Midbrain (tissue), 1 donor: ENCODE results near the gene CD200R1L.

Experiments
- DNase-seq: peaks from one replicate; lab custom pipeline; 2025; lab: John Stamatoyannopoulos, UW

CD200R1L gene

DNA sequence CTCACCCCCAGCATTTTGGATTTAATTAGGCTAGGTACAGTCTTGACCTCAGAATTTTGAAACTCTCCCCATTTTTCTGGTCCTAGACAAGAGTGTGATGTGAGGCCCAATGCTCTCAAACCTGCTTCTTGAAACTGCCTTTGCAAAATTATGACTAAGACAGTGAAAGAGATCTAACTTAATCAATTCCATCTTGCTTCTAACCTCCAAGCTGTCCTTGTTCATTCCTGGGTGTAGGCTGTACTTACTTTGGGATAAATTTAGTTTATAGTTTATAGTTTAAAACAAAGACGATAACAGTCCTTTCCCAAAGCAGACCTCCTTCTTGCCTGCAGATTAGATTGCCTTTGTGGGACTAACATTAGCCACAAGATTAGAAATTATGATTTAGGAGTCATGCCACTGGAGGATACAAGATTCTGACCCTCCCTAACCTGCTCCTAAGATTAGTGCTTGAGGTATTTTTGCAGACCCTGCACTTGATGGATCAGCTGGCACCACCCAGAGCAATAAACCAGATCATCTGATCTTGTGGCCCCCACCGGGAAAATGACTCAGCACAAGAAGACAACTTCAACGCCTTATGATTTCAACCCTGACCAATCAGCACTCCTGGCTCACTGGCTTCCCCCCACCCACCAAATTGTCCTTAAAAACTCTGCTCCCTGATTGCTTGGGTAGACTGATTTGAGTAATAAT, 59.6 kb downstream of the CD200R1L start:
- DNase-seq = no peak

DNA sequence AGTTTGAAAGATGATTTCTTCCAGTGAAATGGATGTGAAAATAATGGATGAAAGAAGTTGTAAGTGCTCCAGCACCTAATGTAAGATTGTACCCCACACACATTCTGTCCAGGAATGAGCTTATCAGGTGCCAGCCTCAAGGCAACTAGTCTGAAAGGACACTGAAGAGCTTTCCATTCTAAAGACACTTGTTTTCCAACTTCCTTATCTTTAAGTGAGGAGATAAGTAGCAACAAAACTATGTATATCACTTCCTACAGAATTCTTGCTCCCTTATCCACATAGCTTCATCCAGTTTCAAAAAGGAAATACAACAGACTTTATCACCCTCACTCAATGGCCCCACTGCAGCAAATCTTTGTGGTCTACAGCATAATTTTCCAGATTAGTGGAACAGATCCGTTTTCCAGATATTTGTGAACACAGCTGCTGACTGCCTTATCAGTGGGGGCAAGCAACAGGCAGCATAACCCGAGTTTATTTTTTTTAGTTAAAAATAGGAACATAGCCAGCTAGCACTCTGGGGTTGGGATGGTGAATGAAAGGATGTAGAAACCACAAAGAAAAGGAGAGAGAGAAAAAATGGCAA, 60.6 kb downstream of the CD200R1L start:
- no peak for DNase-seq

DNA sequence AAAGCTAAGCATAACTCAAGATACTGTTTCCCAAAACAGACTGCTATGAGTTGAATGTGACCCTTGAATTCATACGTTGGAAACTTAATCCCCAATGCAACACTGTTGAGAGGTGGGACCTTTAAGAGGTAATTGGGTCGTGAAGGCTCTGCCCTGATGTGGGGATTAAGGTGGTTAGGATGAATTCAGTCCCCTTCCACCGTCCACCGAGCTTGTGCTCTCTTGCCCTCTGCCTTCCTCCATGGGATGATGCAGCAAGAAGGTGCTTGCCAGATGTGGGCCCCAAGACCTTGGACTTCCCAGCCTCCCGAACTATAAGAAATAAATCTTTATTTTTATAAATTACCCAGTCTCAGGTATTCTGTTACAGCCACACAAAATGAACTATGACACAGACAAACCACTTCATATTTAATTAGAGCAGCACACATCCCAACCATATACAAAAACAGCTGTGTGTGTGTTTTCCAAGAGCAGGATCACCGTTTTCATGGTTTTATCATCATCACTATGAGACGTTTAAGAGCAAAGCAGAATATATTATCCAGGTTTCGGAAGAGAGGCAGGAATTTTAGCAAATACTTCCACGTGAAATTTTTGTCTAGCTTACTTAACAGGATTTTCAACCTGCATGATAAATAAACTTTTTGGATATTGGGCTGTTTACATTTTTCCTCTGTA, 61.2 kb downstream of the CD200R1L start:
- no peak for DNase-seq

GRCh38 chr3:112782491-112782890, 64.2 kb downstream of the CD200R1L start:
- DNase-seq = no peak

DNA sequence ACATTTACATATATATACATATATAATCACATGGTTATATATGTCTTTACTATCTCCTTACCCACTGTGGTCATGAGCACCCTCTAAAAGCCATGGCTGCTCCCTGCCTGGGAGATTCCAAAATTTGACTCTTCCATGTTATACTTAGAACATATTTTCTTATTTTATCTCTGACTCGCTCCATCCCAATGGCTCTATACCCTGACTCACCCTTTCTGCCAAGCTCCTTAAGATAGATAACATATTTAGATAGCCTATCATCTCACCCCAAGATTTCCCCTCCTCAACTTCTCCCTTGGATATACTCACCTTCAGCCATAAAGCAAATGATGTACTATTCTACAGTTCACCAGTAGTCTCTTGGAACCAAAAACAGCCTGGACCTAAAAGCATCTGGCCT, 65.1 kb downstream of the CD200R1L start:
- no peak for DNase-seq

DNA sequence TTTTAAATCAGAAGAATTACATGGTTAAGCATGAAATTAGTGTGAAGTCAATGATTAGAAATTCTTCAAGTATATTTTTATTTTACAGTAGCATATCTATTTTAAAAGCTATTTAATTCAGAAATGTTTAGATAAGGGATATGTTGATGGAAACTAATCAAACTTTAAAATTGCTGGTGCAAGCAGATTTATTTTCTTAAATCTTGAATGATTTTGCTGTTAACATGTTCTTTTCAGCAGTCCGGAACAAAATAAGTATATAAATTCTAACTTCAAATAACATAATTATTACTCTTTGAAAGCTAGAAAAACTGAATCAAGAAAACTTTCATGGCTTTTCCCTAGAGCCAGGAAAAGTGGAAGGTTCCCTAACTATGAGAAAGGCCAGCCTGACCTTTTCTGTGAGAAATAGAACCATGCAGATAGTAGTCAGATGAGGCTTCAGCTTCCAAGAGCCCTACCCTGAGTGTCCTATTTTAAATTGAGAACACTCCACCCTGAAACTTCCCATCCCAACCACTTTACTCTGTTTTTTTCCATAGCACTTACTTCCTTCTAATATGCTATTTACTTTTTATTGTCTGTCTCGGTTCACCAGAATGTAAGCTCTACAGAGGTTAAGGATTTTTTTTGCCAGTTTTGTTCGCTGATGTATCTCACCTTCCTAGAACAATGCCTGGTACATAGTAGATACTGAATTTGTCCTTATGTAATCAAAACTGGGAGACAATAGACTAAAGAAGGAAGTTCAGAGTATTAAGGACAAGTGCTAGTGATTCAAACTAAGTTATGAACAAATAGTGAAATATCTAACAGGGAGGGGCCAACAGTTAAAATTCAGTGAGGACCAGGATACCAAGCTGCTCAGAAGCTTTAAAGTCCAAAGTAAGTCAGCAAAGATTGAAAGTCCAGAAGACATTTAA, 66.8 kb downstream of the CD200R1L start:
- no peak for DNase-seq

DNA sequence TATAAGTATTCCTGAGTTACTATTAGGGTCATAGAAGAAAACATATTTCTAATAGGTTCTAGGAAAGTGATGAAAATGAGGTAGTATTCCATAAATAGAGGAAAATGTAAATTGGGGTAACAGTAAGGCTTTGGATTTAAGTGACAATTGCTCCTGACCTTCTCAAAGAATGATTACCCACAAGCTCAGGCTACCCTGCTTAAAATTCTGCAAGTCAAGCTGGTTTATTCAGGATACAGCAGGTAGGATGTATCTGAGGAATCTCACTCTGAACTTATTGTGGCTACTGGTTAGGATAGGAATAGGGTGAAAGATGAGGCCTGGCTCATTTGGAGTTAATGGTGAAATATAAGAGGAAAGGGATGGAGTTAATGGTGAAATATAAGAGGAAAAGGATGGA, 67.7 kb downstream of the CD200R1L start:
- no peak for DNase-seq

DNA sequence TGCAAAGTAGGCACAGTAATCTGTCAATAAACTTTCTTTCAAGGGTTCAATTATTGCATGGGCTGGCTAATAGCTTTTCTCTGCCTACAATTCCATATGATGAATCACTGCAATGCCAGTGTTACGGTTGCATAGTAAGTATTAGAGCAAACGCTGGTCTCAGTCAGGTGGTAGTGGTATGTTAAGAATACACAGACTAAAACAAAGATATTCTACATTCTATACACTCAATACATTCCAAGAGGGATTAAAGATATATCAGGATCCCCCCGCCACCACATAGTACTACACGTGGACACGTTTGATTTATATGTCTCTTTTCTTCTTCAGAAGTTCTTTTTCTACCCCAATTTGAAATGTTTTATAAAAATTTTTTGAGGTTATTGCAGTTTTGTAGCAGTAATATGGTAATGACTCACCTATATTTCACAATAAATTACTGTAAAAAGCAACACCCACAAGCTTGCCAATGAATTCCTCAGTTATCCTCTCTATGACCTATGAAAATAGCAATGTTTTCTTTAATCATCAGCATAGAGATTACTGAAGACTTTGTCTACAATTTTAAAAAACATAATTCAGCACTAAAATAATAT, 68.2 kb downstream of the CD200R1L start:
- DNase-seq = no peak

DNA sequence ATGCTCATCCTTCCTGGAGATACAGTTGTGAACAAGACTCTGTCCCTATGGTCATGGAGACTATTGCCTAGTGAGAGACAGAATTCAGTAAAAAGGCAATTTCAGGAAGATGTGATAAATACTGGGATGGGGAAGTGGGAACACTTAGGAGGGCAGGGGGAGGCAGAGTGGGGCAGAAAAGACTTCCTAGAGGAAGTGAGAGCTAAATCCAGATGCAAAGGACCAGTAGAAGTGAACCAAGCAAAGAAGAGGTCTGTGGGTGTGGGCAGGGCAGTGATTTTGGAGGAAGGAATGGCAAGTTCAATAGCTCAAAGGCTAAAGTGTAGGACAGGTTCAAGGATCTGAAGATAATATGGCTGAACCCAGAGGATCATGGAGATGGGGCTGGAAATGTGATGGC, 68.9 kb downstream of the CD200R1L start:
- no peak for DNase-seq

GRCh38 chr3:112776836-112777235, 69.8 kb downstream of the CD200R1L start:
- no peak for DNase-seq

DNA sequence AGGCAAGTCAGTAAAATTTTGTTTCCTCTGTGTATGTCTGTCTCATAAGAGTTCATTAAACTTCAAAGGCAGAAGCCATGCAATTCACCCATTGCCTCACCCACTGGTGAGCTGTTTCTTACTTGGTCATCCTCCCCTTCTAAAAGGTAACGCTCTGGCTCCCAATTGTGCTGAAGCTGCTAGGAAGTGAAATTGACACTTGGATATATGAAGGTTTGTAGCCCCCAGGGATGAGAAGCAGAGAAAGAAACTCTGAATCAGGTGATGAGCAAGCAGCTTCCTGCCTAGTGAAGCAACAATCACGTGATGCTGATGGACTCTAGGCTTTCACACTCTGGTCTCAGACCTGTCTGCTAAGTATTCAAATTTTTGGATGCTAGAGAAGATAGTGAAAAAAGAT, 70.7 kb downstream of the CD200R1L start:
- no peak for DNase-seq

DNA sequence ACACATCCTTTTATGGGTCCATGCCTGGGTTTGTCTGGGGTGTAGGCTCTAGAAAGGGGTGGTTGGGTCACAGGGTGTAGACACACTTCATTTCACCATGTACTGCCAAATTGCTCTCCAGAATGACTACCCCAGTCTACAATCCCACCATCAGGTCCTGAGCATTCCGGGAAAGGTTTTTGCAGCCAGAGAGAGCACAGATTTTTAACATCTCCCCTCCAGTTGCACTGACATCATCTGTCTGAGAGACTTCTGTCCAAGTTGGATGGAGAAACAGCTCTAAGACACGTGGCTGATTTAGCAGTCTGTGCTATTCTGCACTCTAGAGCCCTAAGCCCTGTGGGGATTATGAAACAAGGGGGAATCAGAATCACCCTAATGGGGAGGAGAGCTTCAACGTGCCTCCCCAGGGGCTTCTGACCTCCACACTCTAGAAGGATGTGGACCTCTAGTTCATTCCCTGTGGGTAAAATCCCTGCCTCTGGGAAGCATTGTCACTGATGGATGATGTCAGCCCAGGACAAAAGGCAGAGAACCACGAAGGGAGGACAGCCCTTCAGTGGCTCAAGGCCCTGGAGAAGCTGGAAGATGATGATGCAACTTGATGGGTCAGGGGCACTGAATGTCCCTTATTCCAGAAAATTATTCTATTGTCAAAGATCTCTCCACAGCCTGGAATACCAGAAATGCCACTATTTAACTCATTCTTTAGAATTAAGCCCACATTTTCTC, 71.5 kb downstream of the CD200R1L start:
- no peak for DNase-seq

GRCh38 chr3:112774293-112774926, 72.3 kb downstream of the CD200R1L start:
- DNase-seq = no peak

- DNase-seq = no peak
Measured at GRCh38 chr3:112773864-112774263, 72.8 kb downstream of the CD200R1L start.

- no peak for DNase-seq
Measured at GRCh38 chr3:112770951-112771350, 75.7 kb downstream of the CD200R1L start.

DNA sequence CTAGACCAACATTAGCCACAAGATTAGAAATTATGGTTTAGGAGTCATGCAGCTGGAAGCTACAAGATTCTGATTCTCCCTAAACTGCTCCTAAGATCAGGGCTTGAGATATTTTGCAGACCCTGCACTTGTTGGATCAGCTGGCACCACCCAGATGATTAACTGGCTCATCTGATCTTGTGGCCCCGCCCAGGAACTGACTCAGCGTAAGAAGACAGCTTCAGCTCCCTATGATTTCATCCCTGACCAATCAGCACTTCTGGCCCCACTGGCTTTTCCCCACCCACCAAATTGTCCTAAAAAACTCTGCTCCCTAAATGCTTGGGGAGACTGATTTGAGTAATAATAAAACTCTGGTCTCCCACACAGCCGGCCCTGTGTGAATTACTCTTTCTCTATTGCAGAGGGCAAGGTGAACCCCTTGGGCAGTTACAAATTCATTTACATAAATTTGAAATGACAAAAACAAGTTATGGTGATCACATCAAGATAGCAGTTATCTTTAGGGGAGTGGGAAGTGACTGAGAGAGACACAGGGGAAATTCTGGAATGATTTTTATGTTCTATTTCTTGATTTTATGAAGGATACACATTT, 76.5 kb downstream of the CD200R1L start:
- no peak for DNase-seq

DNA sequence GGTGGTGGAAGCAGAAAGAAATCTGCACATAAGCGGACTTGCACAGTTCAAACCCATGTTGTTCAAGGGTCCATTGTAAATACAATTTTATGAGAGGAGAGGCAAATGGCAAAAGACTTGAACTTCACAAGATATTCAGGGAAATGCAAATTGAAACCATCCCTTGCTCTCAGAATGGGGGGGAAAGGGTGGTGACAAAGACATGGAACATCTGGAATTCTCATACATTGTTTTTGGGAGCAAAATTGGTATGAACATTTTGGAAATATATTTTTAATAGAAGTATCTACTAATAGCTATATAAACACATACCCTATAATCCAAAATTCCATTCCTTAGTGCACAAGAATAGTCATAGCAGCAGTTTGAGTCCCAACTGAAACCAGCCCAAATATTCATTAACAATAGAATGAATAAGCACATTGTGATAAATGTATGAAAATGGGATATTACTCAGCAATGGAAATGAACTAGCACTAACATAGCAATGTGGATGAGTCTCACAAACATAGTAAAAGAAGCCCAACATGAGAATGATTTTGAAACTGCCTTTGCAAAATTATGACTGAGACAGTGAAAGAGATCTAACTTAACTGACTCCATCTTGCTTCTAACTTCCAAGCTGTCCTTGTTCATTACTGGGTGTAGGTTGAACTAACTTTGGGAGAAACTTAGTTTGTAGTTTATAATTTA, 77.2 kb downstream of the CD200R1L start:
- DNase-seq = no peak

DNA sequence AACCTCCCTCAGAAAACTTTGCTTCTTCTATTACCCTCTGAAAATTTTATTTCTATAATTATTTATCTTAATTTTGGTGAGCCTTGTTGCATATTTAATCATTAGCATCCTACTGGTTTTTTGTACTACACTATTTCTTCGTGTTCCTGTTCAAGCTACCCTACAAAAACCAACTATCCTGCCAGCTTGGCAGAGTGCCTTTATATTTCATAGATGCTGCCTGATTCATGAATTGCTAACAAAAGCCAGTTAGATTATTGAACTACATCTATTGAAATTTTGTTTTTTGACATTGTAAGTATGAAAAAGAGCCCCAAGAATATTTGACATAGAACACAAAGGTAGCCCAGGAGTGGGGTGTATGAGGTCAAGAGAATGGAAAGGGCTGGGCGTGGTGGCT, 78.9 kb downstream of the CD200R1L start:
- DNase-seq = no peak

DNA sequence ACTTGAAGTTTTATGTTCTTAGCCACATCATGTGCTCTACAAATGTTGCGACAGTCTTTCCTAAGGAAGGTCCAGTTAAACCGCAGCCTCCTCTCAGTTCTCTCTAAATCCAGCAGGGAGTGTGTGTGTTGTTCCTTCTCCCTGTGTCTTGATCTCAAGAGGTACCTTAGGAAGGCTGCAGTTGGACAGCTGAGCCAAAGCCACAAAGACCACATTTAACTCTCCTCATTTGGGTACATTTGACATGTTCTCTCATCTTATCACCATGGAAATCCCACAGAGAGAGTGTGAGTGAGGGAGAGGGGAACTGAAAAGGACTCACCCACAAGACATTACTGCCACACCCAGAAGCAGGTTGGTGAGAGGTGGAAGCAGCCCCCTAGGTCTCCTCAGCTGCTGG, 79.5 kb downstream of the CD200R1L start:
- no peak for DNase-seq
